Embryonic facial prominence (tissue), 1 donor: ENCODE data around the gene TAS2R60.
"Not testable (repeated sequence)": the region's sequence is repeated elsewhere in the genome, so short reads cannot be mapped to it uniquely, and the experiment has no call there.

ENCODE experiments used
- DNase-seq: peaks from one replicate; pipeline ENCODE4 v3.0.0-alpha.2; 2016; ENCODE audit errors: extremely low spot score

Gene TAS2R60

GRCh38 chr7:143477501-143478150 lies 34.4 kb downstream of the TAS2R60 start, which contains the start of gene TAS2R41:
Gene TAS2R41, plus strand, starts transcription at chr7:143477873. Its CDS starts 0 bp downstream, at chr7:143477873.
- DNase-seq: no peak

- DNase-seq: no peak
Observed at GRCh38 chr7:143479055-143479766, 36.0 kb downstream of the TAS2R60 start.

GRCh38 chr7:143480501-143480900 lies 37.2 kb downstream of the TAS2R60 start:
- DNase-seq: no peak

GRCh38 chr7:143484119-143484518 lies 40.9 kb downstream of the TAS2R60 start:
- DNase-seq: no peak

DNA sequence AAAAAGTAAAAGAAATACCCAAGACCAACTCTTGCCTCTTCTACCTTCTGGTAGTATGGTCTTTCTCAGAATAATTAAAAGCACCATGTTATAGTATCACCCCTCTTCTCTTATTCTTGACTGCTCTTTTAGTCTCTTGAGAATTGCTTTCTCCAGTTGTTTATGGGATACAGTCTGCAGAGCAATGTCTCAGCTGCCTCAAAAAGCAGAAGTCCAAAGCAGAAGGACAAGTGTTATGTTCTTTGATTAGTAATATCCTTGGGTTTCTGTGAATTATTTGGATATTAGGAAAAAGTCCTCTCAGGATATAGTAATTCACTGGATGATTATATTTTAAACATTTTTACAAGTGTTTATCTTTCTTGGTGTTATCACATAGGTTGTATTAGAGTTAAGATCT lies 41.8 kb downstream of the TAS2R60 start:
- DNase-seq: no peak

GRCh38 chr7:143485500-143485899 lies 42.2 kb downstream of the TAS2R60 start:
- DNase-seq: no peak

GRCh38 chr7:143486266-143486665 lies 43.0 kb downstream of the TAS2R60 start:
- DNase-seq: not testable (repeated sequence)

DNA sequence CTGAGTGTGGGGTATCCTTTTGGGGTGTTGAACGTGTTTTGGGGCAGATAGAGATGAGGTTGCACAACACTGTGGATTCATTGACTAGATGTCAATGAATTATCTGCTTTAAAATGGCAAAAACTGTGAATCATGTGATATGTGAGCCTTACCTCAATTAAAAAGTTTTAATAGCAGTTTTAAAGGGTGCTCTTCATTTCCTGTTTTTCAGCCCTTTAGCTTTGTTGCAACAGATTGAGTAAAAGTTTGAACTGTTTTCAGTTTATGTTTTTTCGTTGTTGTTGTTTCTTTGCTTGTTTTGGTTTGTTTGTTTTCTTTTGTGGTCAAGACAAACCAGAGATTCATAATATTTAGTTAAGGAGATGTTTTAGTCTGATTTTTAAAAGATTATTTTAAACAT lies 43.8 kb downstream of the TAS2R60 start:
- DNase-seq: no peak

GRCh38 chr7:143487566-143487965 lies 44.3 kb downstream of the TAS2R60 start:
- no peak for DNase-seq

DNA sequence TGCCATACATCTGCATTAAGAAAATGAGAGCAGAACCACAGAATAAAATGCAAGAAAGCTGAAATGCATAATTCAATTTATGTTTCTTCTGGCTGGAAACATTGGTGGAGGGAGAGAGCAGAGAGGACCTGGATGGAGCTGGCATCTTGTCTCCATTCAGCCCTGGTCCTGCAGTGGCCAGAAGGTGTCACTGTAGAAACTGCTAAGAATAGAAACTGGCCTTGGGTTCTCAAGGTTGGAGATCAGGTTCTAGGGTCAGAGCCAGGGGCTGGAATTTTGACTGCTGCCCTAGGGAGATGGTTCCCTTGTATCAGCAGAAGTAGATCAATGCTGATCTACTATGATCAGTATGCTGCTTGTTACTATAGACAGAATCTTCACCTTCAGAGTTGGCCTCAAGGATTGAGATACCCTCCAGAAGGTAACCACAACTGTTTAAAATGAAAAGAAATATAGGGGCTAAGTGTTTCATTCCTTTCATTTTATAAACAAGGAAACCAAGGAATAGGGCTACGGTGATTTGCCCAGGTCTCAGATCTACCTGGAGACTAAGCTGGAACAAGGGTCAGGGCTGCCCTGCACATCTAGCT lies 47.6 kb downstream of the TAS2R60 start:
- no peak for DNase-seq

DNA sequence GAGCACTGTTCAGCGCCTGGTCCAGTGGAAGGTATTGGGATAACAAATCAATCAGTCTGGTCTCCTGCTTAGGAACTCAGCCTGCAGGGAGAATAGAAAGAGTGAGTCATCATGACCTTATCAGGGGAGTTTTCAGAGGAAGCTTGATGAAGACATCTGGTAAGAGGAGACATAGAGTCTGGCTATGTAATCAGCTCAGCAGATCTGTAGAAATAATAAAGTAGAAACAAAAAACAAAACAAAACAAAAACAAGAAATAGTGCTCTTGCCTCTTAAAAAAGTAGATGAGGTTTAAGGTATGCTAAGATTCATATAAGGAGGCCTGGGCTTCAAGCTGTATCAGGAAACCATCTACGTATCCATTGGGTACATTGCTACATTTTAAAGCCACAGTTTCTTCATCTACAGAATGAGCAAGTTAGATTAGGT lies 48.8 kb downstream of the TAS2R60 start:
- no peak for DNase-seq

GRCh38 chr7:143492799-143493739 lies 49.8 kb downstream of the TAS2R60 start:
- DNase-seq: no peak

DNA sequence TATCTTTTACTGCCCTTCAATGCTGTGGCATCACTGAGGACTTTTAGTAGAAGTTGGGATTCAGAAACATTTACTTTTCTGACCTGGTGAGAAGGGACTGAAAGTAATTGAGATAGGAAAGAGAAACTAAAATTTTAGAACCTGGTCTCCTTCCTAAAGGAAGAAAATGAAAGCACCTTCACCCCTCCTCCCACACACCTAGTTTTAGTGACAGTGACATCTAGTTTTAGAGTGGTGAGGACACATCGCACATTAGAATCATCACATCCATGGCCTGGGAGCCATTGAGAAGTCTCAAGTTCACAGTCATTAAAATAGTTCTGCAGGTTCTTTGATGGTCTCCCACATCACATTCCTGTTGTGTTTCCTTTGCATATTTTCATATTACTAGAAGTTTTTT lies 50.5 kb downstream of the TAS2R60 start:
- DNase-seq: no peak
